ENCODE results near the gene GPR108. TPM values are rescaled to one million over a fixed set of nuclear protein-coding genes. Genes with fewer than 3 reads are reported as not detected.

Gene GPR108
- polyA plus RNA-seq, 1 donor (not counting 4 experiments of a cell fraction or from before 2014, with no cell fraction given): 57.7 TPM

DNA sequence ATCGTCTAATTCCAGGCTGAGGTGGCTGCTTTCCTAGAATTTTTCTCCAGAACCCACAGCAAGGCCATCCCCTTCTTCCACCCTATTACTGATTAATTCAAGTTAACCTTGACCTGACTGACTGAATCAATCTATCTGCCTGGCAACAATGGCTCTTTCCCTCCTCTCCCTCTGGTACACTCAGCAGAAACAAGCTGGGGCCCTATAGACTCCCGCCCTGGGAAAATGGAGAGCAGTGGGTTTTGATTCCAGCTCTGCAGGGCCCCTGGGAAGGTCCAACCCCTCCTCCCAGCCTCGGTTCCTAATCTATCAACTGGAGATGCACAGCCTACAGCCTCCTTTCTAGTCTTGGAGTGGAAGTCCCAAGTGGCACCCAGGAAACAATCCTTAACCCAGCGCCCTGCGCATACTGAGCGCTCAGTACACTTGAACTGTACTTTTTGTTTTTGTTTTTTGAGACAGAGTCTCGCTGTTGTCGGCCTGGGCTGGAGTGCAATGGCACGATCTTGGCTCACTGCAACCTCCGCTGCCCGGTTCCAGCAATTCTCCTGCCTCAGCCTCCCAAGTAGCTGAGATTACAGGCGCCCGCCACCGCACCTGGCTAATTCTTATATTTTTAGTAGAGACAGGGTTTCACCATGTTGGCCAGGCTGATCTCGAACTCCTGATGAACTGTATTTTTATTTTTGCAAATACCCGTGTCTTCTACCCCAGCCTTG, 11.7 kb downstream of the GPR108 start:
- dilution Hi-C loops (cut with MboI; ENCODE audit: extremely low pct_ligation_motif_present, low sequenced_read_pairs): no loop called here
- FAIRE-seq: no peak
- H3K4me1 ChIP-seq (ENCODE audit: control insufficient read depth, extremely low read depth, insufficient read depth, low read length): peaks cover 6% of the 10 kb centered on the region

DNA sequence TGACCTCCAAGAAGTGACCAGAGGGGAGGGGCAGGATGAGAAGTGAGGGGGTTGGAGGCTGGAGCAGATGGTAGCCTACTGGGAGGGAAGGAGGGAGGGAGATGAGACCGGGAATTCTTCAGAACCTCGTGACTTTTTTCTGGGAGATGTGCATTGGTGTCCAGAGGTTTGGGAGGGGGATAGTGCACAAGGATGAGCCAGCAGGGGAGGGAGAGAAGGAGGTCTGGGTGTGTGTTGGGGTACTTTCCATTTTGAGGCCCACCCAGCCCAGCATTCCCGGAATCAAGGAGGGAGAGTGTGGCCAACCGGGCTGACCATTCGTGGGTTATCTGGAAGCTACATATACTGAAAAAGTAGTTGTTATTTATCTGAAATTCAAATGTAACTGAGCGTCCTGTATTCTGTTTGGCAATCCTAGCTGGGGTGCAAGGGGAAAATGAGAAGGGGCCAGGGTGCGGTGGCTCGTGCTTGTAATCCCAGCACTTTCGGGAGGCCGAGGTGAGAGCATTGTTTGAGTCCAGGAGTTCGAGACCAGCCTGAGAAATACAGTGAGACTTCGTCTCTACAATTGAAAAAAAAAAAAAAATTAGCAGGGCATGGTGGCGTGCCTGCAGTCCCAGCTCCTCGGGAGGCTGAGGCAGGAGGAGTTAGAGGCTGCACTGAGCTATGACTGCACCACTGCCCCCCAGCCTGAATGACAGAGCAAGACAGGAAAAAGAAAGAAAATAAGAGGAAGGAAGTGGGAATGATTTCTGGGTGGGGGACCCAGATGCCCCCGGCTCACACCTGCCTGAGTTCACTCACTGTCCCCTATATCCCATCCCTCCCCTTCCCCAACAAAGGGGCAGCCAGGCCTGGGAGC, 12.5 kb downstream of the GPR108 start:
- Histone ChIP-seq H3K4me2 (ENCODE audit: control insufficient read depth, extremely low read depth, insufficient read depth, low read depth, low read length) (no peak overlapping the region), H3K4me3 (ENCODE audit: control insufficient read depth in 2 of 3, extremely low read depth in 1 of 3, insufficient read depth in 2 of 3, low read depth in 1 of 3, low read length in 3 of 3) (no peak overlapping the region), H2AFZ (ENCODE audit: control insufficient read depth, low read length) (no peak overlapping the region), H3K36me3 (ENCODE audit: control insufficient read depth in 2 of 2, extremely low read depth in 1 of 2, insufficient read depth in 2 of 2, low read length in 2 of 2) (peaks cover 0 to 2% of the 10 kb centered on the region in 2 experiments), H4K20me1 (ENCODE audit: control insufficient read depth, extremely low read depth, insufficient read depth, low read length) (no peaks in the 10 kb centered on the region), H3K27me3 (ENCODE audit: control insufficient read depth, extremely low read depth, insufficient read depth, low read length) (no peaks in the 10 kb centered on the region), H3K9me1 (ENCODE audit: control insufficient read depth, extremely low read depth, insufficient read depth, low read length) (no peaks in the 10 kb centered on the region), H3K9ac (ENCODE audit: control insufficient read depth, extremely low read depth, insufficient read depth, low read length) (no peak overlapping the region), H3K9me3 (ENCODE audit: control insufficient read depth, low read depth, low read length) (no peaks in the 10 kb centered on the region), H3K27ac (ENCODE audit: control insufficient read depth, insufficient read depth, low read length) (no peak overlapping the region), H3K4me1 (ENCODE audit: control insufficient read depth, extremely low read depth, insufficient read depth, low read length) (peaks cover 14% of the 10 kb centered on the region), H3K79me2 (ENCODE audit: control insufficient read depth, insufficient read depth, low read length) (no peaks in the 10 kb centered on the region)
- no peak for FAIRE-seq
- dilution Hi-C loops (cut with MboI; ENCODE audit: extremely low pct_ligation_motif_present, low sequenced_read_pairs): no loop called here
- TF ChIP-seq EZH2 (IDR thresholded peaks at IDR 0.05; ENCODE audit: low read length): no peak
- TF ChIP-seq, protein P1, sequence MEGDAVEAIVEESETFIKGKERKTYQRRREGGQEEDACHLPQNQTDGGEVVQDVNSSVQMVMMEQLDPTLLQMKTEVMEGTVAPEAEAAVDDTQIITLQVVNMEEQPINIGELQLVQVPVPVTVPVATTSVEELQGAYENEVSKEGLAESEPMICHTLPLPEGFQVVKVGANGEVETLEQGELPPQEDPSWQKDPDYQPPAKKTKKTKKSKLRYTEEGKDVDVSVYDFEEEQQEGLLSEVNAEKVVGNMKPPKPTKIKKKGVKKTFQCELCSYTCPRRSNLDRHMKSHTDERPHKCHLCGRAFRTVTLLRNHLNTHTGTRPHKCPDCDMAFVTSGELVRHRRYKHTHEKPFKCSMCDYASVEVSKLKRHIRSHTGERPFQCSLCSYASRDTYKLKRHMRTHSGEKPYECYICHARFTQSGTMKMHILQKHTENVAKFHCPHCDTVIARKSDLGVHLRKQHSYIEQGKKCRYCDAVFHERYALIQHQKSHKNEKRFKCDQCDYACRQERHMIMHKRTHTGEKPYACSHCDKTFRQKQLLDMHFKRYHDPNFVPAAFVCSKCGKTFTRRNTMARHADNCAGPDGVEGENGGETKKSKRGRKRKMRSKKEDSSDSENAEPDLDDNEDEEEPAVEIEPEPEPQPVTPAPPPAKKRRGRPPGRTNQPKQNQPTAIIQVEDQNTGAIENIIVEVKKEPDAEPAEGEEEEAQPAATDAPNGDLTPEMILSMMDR (optimal IDR thresholded peaks at IDR 0.05 in 1 of 3, IDR thresholded peaks at IDR 0.05 in 1 of 3, conservative IDR thresholded peaks at IDR 0.05 in 1 of 3; ENCODE audit: extremely low read depth in 1 of 3, insufficient read depth in 2 of 3, low read length in 3 of 3): no peak
- DNase-seq (ENCODE audit: low read depth, low spot score): no peak

More for the DNA sequence above, 11.7 kb downstream of the GPR108 start:
- no peak overlapping the region for H3K27ac ChIP-seq (ENCODE audit: control insufficient read depth, insufficient read depth, low read length)
- no peak overlapping the region for H3K9ac ChIP-seq (ENCODE audit: control insufficient read depth, extremely low read depth, insufficient read depth, low read length)
- H3K4me3 ChIP-seq (ENCODE audit: control insufficient read depth in 2 of 3, extremely low read depth in 1 of 3, insufficient read depth in 2 of 3, low read depth in 1 of 3, low read length in 3 of 3): no peak overlapping the region
- no peak overlapping the region for H2AFZ ChIP-seq (ENCODE audit: control insufficient read depth, low read length)
- TF ChIP-seq, protein P1 (optimal IDR thresholded peaks at IDR 0.05 in 1 of 3, IDR thresholded peaks at IDR 0.05 in 1 of 3, conservative IDR thresholded peaks at IDR 0.05 in 1 of 3; ENCODE audit: extremely low read depth in 1 of 3, insufficient read depth in 2 of 3, low read length in 3 of 3): no peak
- TF ChIP-seq EZH2 (IDR thresholded peaks at IDR 0.05; ENCODE audit: low read length): no peak
- H3K27me3 ChIP-seq (ENCODE audit: control insufficient read depth, extremely low read depth, insufficient read depth, low read length): no peaks in the 10 kb centered on the region
- H3K9me3 ChIP-seq (ENCODE audit: control insufficient read depth, low read depth, low read length): no peaks in the 10 kb centered on the region
- no peaks in the 10 kb centered on the region for H3K9me1 ChIP-seq (ENCODE audit: control insufficient read depth, extremely low read depth, insufficient read depth, low read length)
- H3K4me2 ChIP-seq (ENCODE audit: control insufficient read depth, extremely low read depth, insufficient read depth, low read depth, low read length): no peak overlapping the region
- H3K36me3 ChIP-seq (ENCODE audit: control insufficient read depth in 2 of 2, extremely low read depth in 1 of 2, insufficient read depth in 2 of 2, low read length in 2 of 2): peaks cover 0 to 6% of the 10 kb centered on the region in 2 experiments
- no peaks in the 10 kb centered on the region for H4K20me1 ChIP-seq (ENCODE audit: control insufficient read depth, extremely low read depth, insufficient read depth, low read length)
- DNase-seq (ENCODE audit: low read depth, low spot score): no peak
- H3K79me2 ChIP-seq (ENCODE audit: control insufficient read depth, insufficient read depth, low read length): no peaks in the 10 kb centered on the region

Measured in keratinocyte (primary cell).